GM23338 (cell line): ENCODE data around the gene TBX19. TPM values are rescaled to one million over a fixed set of nuclear protein-coding genes. Genes with fewer than 3 reads are reported as not detected.

Source experiments
- ATAC-seq: fragments of 200-7000 bp; cut with Tn5 transposase; 3 replicates; pipeline ENCODE4 v1.9.1; 2020
- DNase-seq: peaks from one replicate; pipeline ENCODE4 v3.0.0-alpha.2; 2015; ENCODE audit warnings: low spot score
- H2AFZ ChIP-seq: fragments of 200-600 bp; sonication (generic); 2 replicates; pipeline ENCODE4 v1.8.0; 2016; ENCODE audit warnings: antibody characterized with exemption, mild to moderate bottlenecking, moderate library complexity
- H3F3A ChIP-seq: fragments of 200-600 bp; sonication (generic); replicated peaks from 2 replicates; pipeline ENCODE4 v1.8.0; 2017; ENCODE audit warnings: antibody characterized with exemption, mixed run types, low read depth
- H3K27ac ChIP-seq: fragments of 200-600 bp; sonication (generic); 2 replicates; pipeline ENCODE4 v1.6.1; 2016; ENCODE audit warnings: low read depth
- H3K27me3 ChIP-seq: fragments of 200-600 bp; sonication (generic); 2 replicates; pipeline ENCODE4 v1.8.0; 2016; ENCODE audit warnings: mild to moderate bottlenecking, mixed run types, moderate library complexity; ENCODE audit not compliant: insufficient read depth
- H3K36me3 ChIP-seq: fragments of 200-600 bp; sonication (generic); 2 replicates; pipeline ENCODE4 v1.8.0; 2016; ENCODE audit warnings: mild to moderate bottlenecking; ENCODE audit not compliant: insufficient read depth
- H3K4me1 ChIP-seq: fragments of 200-600 bp; sonication (generic); 2 replicates; pipeline ENCODE4 v1.8.0; 2016; ENCODE audit warnings: mild to moderate bottlenecking, moderate library complexity; ENCODE audit not compliant: insufficient read depth
- H3K4me2 ChIP-seq: fragments of 200-600 bp; sonication (generic); 2 replicates; pipeline ENCODE4 v1.7.1; 2017; ENCODE audit warnings: mixed run types
- H3K4me3 ChIP-seq: fragments of 200-600 bp; sonication (generic); 2 replicates; pipeline ENCODE4 v1.6.1; 2016; ENCODE audit warnings: mixed run types
- H3K79me2 ChIP-seq: fragments of 200-600 bp; sonication (generic); replicated peaks from 2 replicates; pipeline ENCODE4 v1.8.0; 2017; ENCODE audit warnings: mild to moderate bottlenecking; ENCODE audit not compliant: insufficient read depth
- H3K9me2 ChIP-seq: fragments of 200-600 bp; sonication (generic); 2 replicates; pipeline ENCODE4 v1.8.0; 2017; ENCODE audit not compliant: insufficient read depth
- H4K20me1 ChIP-seq: fragments of 200-600 bp; sonication (generic); replicated peaks from 2 replicates; pipeline ENCODE4 v1.8.0; 2017; ENCODE audit warnings: mild to moderate bottlenecking; ENCODE audit not compliant: insufficient read depth
- H3K27ac Mint-ChIP-seq: 2 replicates; pipeline ENCODE4 v1.8.0; 2020; ENCODE audit warnings: inconsistent platforms, mild to moderate bottlenecking, moderate library complexity, mixed read lengths
- H3K27me3 Mint-ChIP-seq: 3 replicates; pipeline ENCODE4 v1.8.0; 2022; ENCODE audit warnings: low read depth, mild to moderate bottlenecking, moderate library complexity, mixed read lengths, inconsistent platforms; ENCODE audit not compliant: insufficient read depth, poor library complexity
- H3K36me3 Mint-ChIP-seq: 3 replicates; pipeline ENCODE4 v1.8.0; 2021; ENCODE audit warnings: low read depth, mild to moderate bottlenecking, inconsistent platforms, moderate library complexity, mixed read lengths
- H3K4me1 Mint-ChIP-seq: 3 replicates; pipeline ENCODE4 v1.8.0; 2020; ENCODE audit warnings: mild to moderate bottlenecking, inconsistent platforms, mixed read lengths
- H3K4me3 Mint-ChIP-seq: 3 replicates; pipeline ENCODE4 v1.8.0; 2021; ENCODE audit warnings: moderate library complexity, mild to moderate bottlenecking, inconsistent platforms, mixed read lengths
- H3K9me3 Mint-ChIP-seq: 3 replicates; pipeline ENCODE4 v1.8.0; 2020; ENCODE audit warnings: moderate library complexity, mild to moderate bottlenecking, inconsistent platforms, mixed read lengths
- JUNB ChIP-seq: IDR thresholded peaks from one replicate; pipeline ENCODE4 v1.6.1; 2016; ENCODE audit warnings: antibody characterized with exemption; ENCODE audit not compliant: unreplicated experiment
- REST ChIP-seq: IDR thresholded peaks from one replicate; pipeline ENCODE4 v1.6.1; 2018; ENCODE audit warnings: antibody characterized with exemption; ENCODE audit not compliant: unreplicated experiment
- ZNF331 ChIP-seq: fragments of 250-450 bp; sonication (Bioruptor Pico); IDR thresholded peaks from 2 replicates; pipeline ENCODE4 v1.5.0; 2020; ENCODE audit warnings: low read depth, mild to moderate bottlenecking, moderate library complexity
- ZNF462 ChIP-seq: fragments of 250-450 bp; sonication (Bioruptor Pico); IDR thresholded peaks from 2 replicates; pipeline ENCODE4 v1.5.0; 2020; ENCODE audit warnings: mild to moderate bottlenecking, moderate library complexity
- polyA plus RNA-seq: library from polyadenylated mRNA; unstranded; fragments of >200 nt; fragmentation: Nextera tagmentation; extraction: Ambion mirVana; gene quantifications from 2 replicates; pipeline ENCODE4 v1.2.1, GENCODE V29; 2016
- total RNA-seq: library from RNA; depleted of rRNA; stranded (reverse); fragments of >200 nt; shearing (Covaris generic); gene quantifications from 2 replicates; pipeline ENCODE4 v1.2.3, GENCODE V29; 2014

TBX19 gene
- total and polyA plus RNA-seq, 2 experiments from 2014 or later = 0.76 to 1.1 TPM

- TF ChIP-seq ZNF462 (CRISPR knock-in tag) = no peak
- TF ChIP-seq REST = no peak
- no peak for TF ChIP-seq ZNF331 (CRISPR knock-in tag)
- TF ChIP-seq JUNB = no peak
Observed at GRCh38 chr1:168297019-168297730, 16.5 kb downstream of the TBX19 start (continued).

- H3K36me3 Mint-ChIP-seq = no peaks in the 10 kb centered on the region
- Histone ChIP-seq H4K20me1 (no peaks in the 10 kb centered on the region), H3K4me2 (no peak overlapping the region), H3K36me3 (no peaks in the 10 kb centered on the region), H3K79me2 (no peaks in the 10 kb centered on the region), H3K4me3 (no peak overlapping the region), H2AFZ (no peak overlapping the region), H3K27ac (no peak overlapping the region), H3K4me1 (no peaks in the 10 kb centered on the region), H3K27me3 (no peaks in the 10 kb centered on the region), H3K9me2 (no peaks in the 10 kb centered on the region; the same call in 1 of the 2 replicates), H3F3A (no peaks in the 10 kb centered on the region)
- no peak for DNase-seq
- TF ChIP-seq ZNF462 (CRISPR knock-in tag) = no peak
- H3K9me3 Mint-ChIP-seq = no peaks in the 10 kb centered on the region; the same call in 2 of the 3 replicates
- no peaks in the 10 kb centered on the region for H3K27me3 Mint-ChIP-seq
- ATAC-seq = no peak
- 0 out of 3 replicates have a peak, but pooled peaks cover 2% of the 10 kb centered on the region for H3K4me1 Mint-ChIP-seq
- H3K4me3 Mint-ChIP-seq = no peak overlapping the region
- H3K27ac Mint-ChIP-seq = no peak overlapping the region
Observed at GRCh38 chr1:168298446-168298845, 17.8 kb downstream of the TBX19 start.
